Omental fat pad (tissue), 4 donors: Measurements from ENCODE around the gene AMPD3. TPM values are rescaled to one million over a fixed set of nuclear protein-coding genes. Genes with fewer than 3 reads are reported as not detected.

Experiments
- ATAC-seq: fragments of 150-250 bp; one replicate; pipeline ENCODE4 v1.9.1; 2016; ENCODE audit warnings: mild to moderate bottlenecking, moderate library complexity; ENCODE audit not compliant: low FRiP score
- DNase-seq: peaks from one replicate; pipeline ENCODE4 v3.0.0-alpha.2; 2019; ENCODE audit warnings: low spot score
- CTCF ChIP-seq, 3 donors: fragments of 450-650 bp; IDR thresholded peaks; one replicate each; pipeline ENCODE4 v1.5.1; 2016 to 2017; ENCODE audit warnings: antibody characterized with exemption in 3 of 3, mild to moderate bottlenecking in 3 of 3, moderate library complexity in 2 of 3
- total RNA-seq, 4 donors: library from RNA; depleted of rRNA; stranded (reverse); fragments of >200 nt; gene quantifications; one replicate each; pipeline ENCODE4 v1.1.0, GENCODE V29; 2016

Gene AMPD3
- total RNA-seq, 4 donors from 2014 or later: 4.4 to 43.3 (median 9.9) TPM

GRCh38 chr11:10524471-10524870 is 69.4 kb downstream of the AMPD3 start:
- no peak for ATAC-seq
- DNase-seq: no peak
- no peak for TF ChIP-seq CTCF (IDR thresholded peaks at IDR 0.05)

GRCh38 chr11:10526974-10527918 is 72.2 kb downstream of the AMPD3 start:
- no peak for ATAC-seq

GRCh38 chr11:10528121-10528520 is 73.1 kb downstream of the AMPD3 start:
- no peak for TF ChIP-seq CTCF (IDR thresholded peaks at IDR 0.05)
- DNase-seq (no peak), ATAC-seq (no peak)

More at GRCh38 chr11:10526974-10527918, 72.2 kb downstream of the AMPD3 start:
- no peak for TF ChIP-seq CTCF (IDR thresholded peaks at IDR 0.05)
- DNase-seq: no peak

- ATAC-seq (no peak), DNase-seq (no peak)
- no peak for TF ChIP-seq CTCF (IDR thresholded peaks at IDR 0.05)
Measured at GRCh38 chr11:10529279-10529678, 74.2 kb downstream of the AMPD3 start.

- no peak for TF ChIP-seq CTCF (IDR thresholded peaks at IDR 0.05)
- no peak for DNase-seq
- ATAC-seq: no peak
Measured at GRCh38 chr11:10532526-10532925, 77.5 kb downstream of the AMPD3 start.

- ATAC-seq (no peak), DNase-seq (no peak)
- TF ChIP-seq CTCF (IDR thresholded peaks at IDR 0.05): no peak
Measured at GRCh38 chr11:10533323-10533722, 78.3 kb downstream of the AMPD3 start.

- ATAC-seq (no peak), DNase-seq (no peak)
- no peak for TF ChIP-seq CTCF (IDR thresholded peaks at IDR 0.05)
Measured at GRCh38 chr11:10534316-10534715, 79.3 kb downstream of the AMPD3 start.
